Endothelial cell of umbilical vein (primary cell): ENCODE measurements around the gene RBM43. TPM values are rescaled to one million over a fixed set of nuclear protein-coding genes. Genes with fewer than 3 reads are reported as not detected.

Source experiments
- BruUV-seq: library from RNA; stranded (reverse); fragments of 400-500 nt; replicated peaks from 2 replicates; lab custom pipeline; 2021; lab: Mats Ljungman, UMichigan
- CTCF ChIA-PET: fragments of 300-600, 350-600 bp; sonication (Branson Sonifier 250); formaldehyde crosslinking; loops from one replicate; lab custom pipeline; 2021; ENCODE audit warnings: antibody characterized with exemption, inconsistent platforms; lab: Charles Lee
- POLR2A ChIA-PET: fragments of 300-600, 350-600 bp; sonication (Branson Sonifier 250); formaldehyde crosslinking; loops from one replicate; lab custom pipeline; 2021; ENCODE audit warnings: antibody characterized with exemption, inconsistent platforms; lab: Charles Lee
- DNase-seq: peaks from one replicate; pipeline ENCODE4 v3.0.0-alpha.2; 2011; ENCODE audit warnings: low read depth, low spot score
- FAIRE-seq: peaks from 2 replicates; lab custom pipeline; 2011; peaks lifted over from hg19 to GRCh38; lab: Jason Lieb, UNC
- H2AFZ ChIP-seq: 2 replicates; pipeline ENCODE4 v1.6.0; 2012; ENCODE audit warnings: low read depth, low read length, control low read depth, inconsistent platforms
- H3K27ac ChIP-seq: 2 replicates; pipeline ENCODE4 v1.5.1; 2011; ENCODE audit warnings: low read depth, mild to moderate bottlenecking, control low read depth, low read length, moderate library complexity; ENCODE audit not compliant: insufficient read depth
- H3K27me3 ChIP-seq, 2 experiments: 2 replicates each; pipeline versions ENCODE4 v1.6.0 to v1.6.1; 2011; ENCODE audit warnings: low read length in 2 of 2, mixed read lengths in 1 of 2; ENCODE audit not compliant: control insufficient read depth in 2 of 2, insufficient read depth in 2 of 2
- H3K36me3 ChIP-seq, 2 experiments: 2 replicates in 1 of 2; 3 replicates in 1 of 2; pipeline ENCODE4 v1.5.1; 2011; ENCODE audit warnings: low read length in 2 of 2, mild to moderate bottlenecking in 1 of 2, moderate library complexity in 1 of 2; ENCODE audit not compliant: control insufficient read depth in 2 of 2, insufficient read depth in 2 of 2; ENCODE audit errors: extremely low read depth in 1 of 2
- H3K4me1 ChIP-seq: 3 replicates; pipeline ENCODE4 v1.5.1; 2011; ENCODE audit warnings: mild to moderate bottlenecking, low read length; ENCODE audit not compliant: control insufficient read depth, insufficient read depth; ENCODE audit errors: extremely low read depth
- H3K4me2 ChIP-seq: 2 replicates; pipeline ENCODE4 v1.6.1; 2011; ENCODE audit warnings: low read length, control low read depth, mixed read lengths; ENCODE audit not compliant: insufficient read depth
- H3K4me3 ChIP-seq, 3 experiments: fragments of 200-600 bp in 1 of 3; sonication (generic), shearing (Covaris generic) in 1 of 3; replicated peaks in 1 of 3; 2 replicates each; pipeline ENCODE4 v1.5.1; 2011 to 2016; ENCODE audit warnings: control low read depth in 3 of 3, low read length in 3 of 3, mild to moderate bottlenecking in 2 of 3, inconsistent platforms in 1 of 3, low read depth in 1 of 3, moderate library complexity in 1 of 3; ENCODE audit not compliant: insufficient read depth in 1 of 3
- H3K79me2 ChIP-seq: 2 replicates; pipeline ENCODE4 v1.6.0; 2012; ENCODE audit warnings: low read length, inconsistent platforms; ENCODE audit not compliant: control insufficient read depth, insufficient read depth
- H3K9ac ChIP-seq: replicated peaks from 2 replicates; pipeline ENCODE3; 2011; ENCODE audit warnings: low read length, control low read depth; ENCODE audit not compliant: insufficient read depth; ENCODE audit errors: extremely low read depth
- H3K9me1 ChIP-seq: replicated peaks from 3 replicates; pipeline ENCODE4 v1.6.0; 2011; ENCODE audit warnings: mild to moderate bottlenecking, low read length; ENCODE audit not compliant: control insufficient read depth, insufficient read depth; ENCODE audit errors: extremely low read depth
- H3K9me3 ChIP-seq: replicated peaks from 2 replicates; pipeline ENCODE4 v1.5.1; 2012; ENCODE audit warnings: low read length, inconsistent platforms; ENCODE audit not compliant: control insufficient read depth, insufficient read depth
- H4K20me1 ChIP-seq: replicated peaks from 2 replicates; pipeline ENCODE3; 2011; ENCODE audit warnings: mild to moderate bottlenecking, low read length; ENCODE audit not compliant: control insufficient read depth, insufficient read depth; ENCODE audit errors: extremely low read depth
- CTCF ChIP-seq, 2 donors: IDR thresholded peaks; 1 replicate in 1 of 2; 2 replicates in 1 of 2; pipeline ENCODE4 v1.5.1; 2011; ENCODE audit warnings: low read length in 2 of 2, mild to moderate bottlenecking in 2 of 2, moderate library complexity in 2 of 2, control low read depth in 1 of 2, inconsistent platforms in 1 of 2, low read depth in 1 of 2; ENCODE audit not compliant: insufficient read depth in 1 of 2; ENCODE audit errors: extremely low read depth in 1 of 2
- EZH2 ChIP-seq: IDR thresholded peaks from 2 replicates; pipeline ENCODE4 v1.6.1; 2012; ENCODE audit warnings: borderline replicate concordance, low read depth, mild to moderate bottlenecking, moderate library complexity, low read length, inconsistent platforms; ENCODE audit not compliant: severe bottlenecking
- FOS ChIP-seq: IDR thresholded peaks from 2 replicates; pipeline ENCODE4 v1.6.1; 2011; ENCODE audit warnings: mild to moderate bottlenecking, low read length, moderate library complexity, borderline replicate concordance; ENCODE audit not compliant: insufficient read depth
- GATA2 ChIP-seq: IDR thresholded peaks from 2 replicates; pipeline ENCODE4 v1.7.0; 2011; ENCODE audit warnings: low read depth, mild to moderate bottlenecking, moderate library complexity, mixed read lengths, low read length; ENCODE audit not compliant: insufficient read length, insufficient read depth
- JUN ChIP-seq: IDR thresholded peaks from 2 replicates; pipeline ENCODE4 v1.6.1; 2011; ENCODE audit warnings: borderline replicate concordance, low read depth; ENCODE audit not compliant: insufficient read length, insufficient read depth
- MAX ChIP-seq: IDR thresholded peaks from 2 replicates; pipeline ENCODE4 v1.6.1; 2011; ENCODE audit not compliant: insufficient read depth, insufficient read length
- MYC ChIP-seq: IDR thresholded peaks from one replicate; pipeline ENCODE4 v1.6.1; 2011; ENCODE audit warnings: mild to moderate bottlenecking, low read depth, low read length
- POLR2A ChIP-seq: IDR thresholded peaks from 2 replicates; pipeline ENCODE4 v1.6.1; 2012; ENCODE audit warnings: low read depth, mild to moderate bottlenecking, control low read depth, low read length
- POLR2AphosphoS5 ChIP-seq: IDR thresholded peaks from 2 replicates; pipeline ENCODE4 v1.6.1; 2012; ENCODE audit warnings: low read depth, mild to moderate bottlenecking, control low read depth, low read length, moderate library complexity; ENCODE audit not compliant: insufficient read depth
- dilution Hi-C: fragments of 300-500 bp; cut with MboI; formaldehyde crosslinking; loops from one replicate; pipeline ENCODE4 v1.15.0; 2019; ENCODE audit warnings: low sequenced_read_pairs; ENCODE audit not compliant: extremely low pct_ligation_motif_present
- intact Hi-C: fragments of 100-400 bp; cut with micrococcal nuclease; formaldehyde crosslinking; loops from one replicate; pipeline ENCODE4 v1.10.0; 2022
- polyA plus RNA-seq, 4 experiments: library from polyadenylated mRNA; depleted of rRNA in 3 of 4; stranded (reverse) in 3 of 4; unstranded in 1 of 4; fragments of >200 nt; gene quantifications; 2 replicates each; pipeline versions ENCODE4 v1.2.1 to v1.2.3, GENCODE V29; 2011 to 2012; ENCODE audit warnings: missing spikeins in 1 of 4
- total RNA-seq: library from RNA; stranded (reverse); gene quantifications from 2 replicates; pipeline ENCODE4 v1.2.3, GENCODE V29; 2021

Gene RBM43
- total and polyA plus RNA-seq, 2 donors (not counting 3 experiments of a cell fraction or from before 2014, with no cell fraction given): 3.7 to 6.5 TPM

- H3K4me3 ChIP-seq: no peak overlapping the region
- no TSS peak for BruUV-seq
- no peak overlapping the region for H3K9ac ChIP-seq
- ChIA-PET POLR2A (no interaction called here), CTCF (interaction anchor here (1.7 kb wide), 1 partner anchor 9 kb away, joined by 12 read pairs; no protein-coding TSS in a partner anchor)
- H3K27me3 ChIP-seq: no peaks in the 10 kb centered on the region
- H3K9me1 ChIP-seq: no peaks in the 10 kb centered on the region
- H3K27ac ChIP-seq: no peak overlapping the region
- no peaks in the 10 kb centered on the region for H3K79me2 ChIP-seq
- DNase-seq (no peak), FAIRE-seq (no peak)
- intact Hi-C loops: no loop called here
- H4K20me1 ChIP-seq: no peaks in the 10 kb centered on the region
- H3K36me3 ChIP-seq: no peaks in the 10 kb centered on the region
- H3K9me3 ChIP-seq: no peaks in the 10 kb centered on the region
- H2AFZ ChIP-seq: no peak overlapping the region
- H3K4me1 ChIP-seq: no peaks in the 10 kb centered on the region
- dilution Hi-C loops: no loop called here
- no peak overlapping the region for H3K4me2 ChIP-seq
- TF ChIP-seq MAX (no peak), GATA2 (no peak), MYC (no peak), POLR2AphosphoS5 (no peak), FOS (no peak), POLR2A (no peak), JUN (no peak), EZH2 (no peak), CTCF (IDR thresholded peaks at IDR 0.05; ENCODE audit: extremely low read depth in 1 of 2, insufficient read depth in 1 of 2, low read depth in 1 of 2, low read length in 2 of 2) (no peak)
Measured at GRCh38 chr2:151247432-151247831, 14.2 kb downstream of the RBM43 start.
